A172 (cell line): Measurements from ENCODE around the gene GNB5. TPM values are rescaled to one million over a fixed set of nuclear protein-coding genes. Genes with fewer than 3 reads are reported as not detected.
"Not testable (repeated sequence)": the region's sequence is repeated elsewhere in the genome, so short reads cannot be mapped to it uniquely, and the experiment has no call there.

Experiments used
- DNase-seq: peaks from one replicate; pipeline ENCODE4 v3.0.0-alpha.2; 2015; ENCODE audit warnings: low spot score
- total RNA-seq: library from RNA; depleted of rRNA; stranded (reverse); fragments of >200 nt; shearing (Covaris generic); gene quantifications from 2 replicates; pipeline ENCODE4 v1.2.3, GENCODE V29; 2014

The GNB5 gene
- total RNA-seq, 1 experiment from 2014 or later, result 39.8 TPM

DNA sequence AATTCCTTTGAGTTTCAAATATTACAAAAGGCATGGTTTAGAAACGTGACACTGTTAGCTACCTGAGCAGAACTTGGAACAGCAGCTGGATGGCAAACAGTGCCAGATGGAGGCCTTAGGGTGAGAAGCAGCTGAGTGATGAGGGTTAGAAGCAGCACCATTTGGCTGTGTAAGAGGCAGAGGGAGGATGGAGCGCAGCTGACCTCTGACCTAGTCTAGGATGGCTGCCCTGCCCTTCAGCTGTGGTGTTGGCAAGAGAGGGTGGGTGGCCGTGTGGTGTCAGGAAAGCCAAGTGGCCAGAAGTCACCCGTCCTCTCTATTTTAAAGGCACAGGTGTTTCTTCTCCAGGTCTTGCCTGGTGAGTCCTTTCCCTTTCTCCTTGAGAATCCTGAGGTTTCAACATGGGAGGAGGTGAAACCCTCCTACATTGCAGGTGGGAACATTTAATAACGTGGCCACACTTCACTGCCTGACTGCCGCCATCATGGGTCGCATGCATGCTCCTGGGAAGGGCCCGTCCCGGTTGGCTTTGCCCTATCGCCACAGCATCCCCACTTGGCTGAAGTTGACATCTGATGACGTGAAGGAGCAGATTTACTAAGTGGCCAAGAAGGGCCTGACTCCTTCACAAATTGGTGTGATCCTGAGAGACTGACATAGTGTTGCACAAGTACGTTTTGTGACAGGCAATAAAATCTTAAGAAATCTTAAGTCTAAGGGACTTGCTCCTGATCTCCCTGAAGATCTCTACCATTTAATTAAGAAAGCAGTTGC, 96.2 kb downstream of the GNB5 start:
- DNase-seq, result no peak

GRCh38 chr15:52093539-52094510, 97.4 kb downstream of the GNB5 start:
- peak; percentile 94 for DNase-seq

DNA sequence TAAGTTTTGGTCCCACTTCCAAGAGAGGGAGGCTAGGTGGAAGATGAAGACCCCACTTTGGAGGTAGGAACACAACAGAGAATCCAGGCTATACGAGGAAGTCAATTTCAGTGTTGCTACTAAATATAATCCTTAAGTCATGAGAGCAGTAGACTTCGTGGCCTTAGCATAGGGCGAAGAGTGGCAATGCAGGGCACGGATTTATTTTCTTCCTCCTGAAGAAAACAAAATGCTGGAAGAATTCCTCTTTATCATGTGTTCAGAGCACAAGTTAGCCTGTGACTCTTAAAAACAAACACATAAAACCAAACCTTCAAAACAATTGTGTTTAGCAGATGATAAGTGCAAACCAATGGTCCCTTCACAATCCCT, 98.0 kb downstream of the GNB5 start:
- DNase-seq, result no peak

DNA sequence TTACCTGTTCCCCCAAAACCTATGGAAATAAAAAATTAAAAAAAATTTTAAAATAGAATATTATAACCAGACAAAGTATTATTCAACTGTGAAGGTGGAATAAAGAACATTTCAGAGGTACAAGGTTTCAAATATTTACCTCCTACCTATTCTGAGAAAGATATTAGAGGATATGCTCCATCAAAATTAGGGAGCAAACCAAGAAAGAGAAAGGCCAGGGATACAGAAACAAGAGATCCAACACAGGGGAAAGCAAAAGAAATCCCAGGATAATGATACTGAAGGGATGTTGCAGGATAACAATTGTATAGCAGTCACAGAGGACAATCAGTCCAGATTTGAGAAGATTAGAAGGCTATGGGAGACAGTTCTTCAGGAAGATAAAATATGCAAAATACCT, 101.0 kb downstream of the GNB5 start:
- no peak for DNase-seq

DNA sequence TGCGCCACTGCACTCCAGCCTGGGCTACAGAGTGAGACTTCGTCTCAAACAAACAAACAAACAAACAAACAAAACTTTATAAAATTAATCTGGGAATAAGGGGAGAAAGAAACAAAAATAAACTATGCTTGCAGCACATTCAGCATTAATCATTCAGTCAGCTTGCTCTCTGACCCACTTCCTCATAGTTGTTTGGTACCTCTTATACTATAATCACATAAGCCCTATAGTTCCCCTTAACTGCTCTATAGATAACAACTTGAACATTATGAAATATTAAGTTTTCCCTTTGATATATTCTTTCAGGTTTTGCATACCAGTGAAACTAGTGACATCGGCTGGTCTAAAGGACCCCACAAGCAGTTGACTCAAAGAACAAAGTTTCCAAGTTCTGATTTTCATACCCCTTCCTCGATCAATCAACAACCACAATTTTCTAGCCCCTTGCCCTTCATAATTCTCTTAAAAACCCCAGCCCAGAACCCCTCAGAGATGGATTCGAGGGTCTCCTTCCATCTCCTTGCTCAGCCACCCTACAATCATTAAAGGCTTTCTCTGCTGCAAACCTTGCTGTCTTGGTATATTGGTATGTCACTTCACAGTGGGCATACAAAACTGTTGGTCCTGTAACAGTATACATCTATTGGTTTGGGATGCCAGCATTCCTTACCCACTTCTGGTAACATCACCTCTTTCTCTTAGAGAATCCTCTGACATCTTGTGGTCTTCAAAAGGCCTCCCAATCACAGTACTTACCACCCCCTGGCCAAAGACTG, 105.0 kb downstream of the GNB5 start:
- DNase-seq, result no peak

DNA sequence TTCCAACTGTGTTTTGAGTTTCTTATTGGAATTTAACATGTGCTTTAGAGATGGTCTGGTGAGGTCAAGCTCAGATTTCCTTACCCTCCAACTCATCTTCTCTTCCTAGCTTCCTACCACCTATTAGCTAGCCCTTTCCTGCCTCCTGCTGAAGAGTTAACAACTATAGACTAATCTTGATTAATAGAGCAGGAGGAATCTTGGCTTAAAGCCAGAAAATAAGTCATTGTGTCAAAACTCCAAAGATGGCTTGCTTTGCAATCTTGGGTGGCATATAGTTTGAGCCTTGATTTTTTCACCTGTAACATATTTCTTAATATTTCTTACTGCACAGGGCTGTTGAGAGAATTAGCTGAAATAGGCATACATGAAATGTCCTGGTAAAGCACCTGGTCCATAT, 105.9 kb downstream of the GNB5 start:
- DNase-seq, result no peak

GRCh38 chr15:52083603-52084002, 107.6 kb downstream of the GNB5 start:
- no peak for DNase-seq

GRCh38 chr15:52083037-52083359, 108.2 kb downstream of the GNB5 start:
- DNase-seq, result not testable (repeated sequence)

GRCh38 chr15:52082197-52083036, 108.8 kb downstream of the GNB5 start:
- no peak for DNase-seq

DNA sequence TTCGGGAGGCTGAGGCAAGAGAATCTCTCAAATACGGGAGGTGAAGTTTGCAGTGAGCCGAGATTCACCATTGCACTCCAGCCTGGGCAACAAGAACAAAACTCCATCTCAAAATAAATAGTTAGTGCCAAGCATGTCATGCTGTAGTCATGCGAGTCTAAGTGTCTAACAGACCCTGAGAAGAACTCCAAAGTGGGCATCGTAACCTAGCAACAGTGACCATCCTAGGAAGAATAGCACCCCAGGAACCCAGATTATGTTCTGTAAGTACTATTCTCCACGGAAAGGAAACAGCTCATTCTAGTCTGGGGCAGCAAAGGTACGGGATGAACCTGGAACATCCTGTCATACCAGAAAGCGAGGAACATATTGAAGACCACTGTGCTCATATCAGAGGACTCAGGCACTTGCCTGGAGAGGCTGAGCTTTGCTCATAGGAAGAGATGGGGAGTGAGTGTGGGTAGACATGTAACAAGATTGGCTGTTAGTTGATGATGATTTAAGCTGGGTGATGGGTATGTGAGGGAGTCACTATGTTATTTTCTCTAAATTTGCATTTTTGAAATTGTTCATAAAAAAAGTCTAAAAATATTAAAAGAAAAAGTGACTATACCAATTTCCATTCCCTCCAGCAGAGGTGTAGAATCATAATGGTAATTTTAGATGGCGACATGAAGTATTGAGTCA, 110.3 kb downstream of the GNB5 start:
- no peak for DNase-seq

DNA sequence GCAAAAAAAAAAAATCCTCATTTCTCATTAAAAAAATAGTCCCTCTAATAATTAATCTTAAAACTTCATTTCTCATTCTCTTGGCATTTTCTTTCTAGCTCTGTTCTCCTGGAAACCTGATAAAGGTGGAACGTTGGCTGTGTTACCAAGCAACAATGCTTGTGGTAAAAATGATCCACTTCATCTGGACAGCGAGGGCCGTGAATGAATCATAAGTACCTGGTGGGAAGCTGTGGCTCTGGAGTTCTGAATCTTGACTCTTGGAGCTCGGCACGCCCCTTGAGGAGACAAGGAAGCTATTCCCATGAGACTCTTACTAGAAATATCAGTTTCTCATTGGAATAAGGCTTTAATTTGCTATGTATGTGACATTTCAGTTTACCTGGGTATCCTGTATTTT, 111.2 kb downstream of the GNB5 start:
- DNase-seq, result peak; percentile 55

- DNase-seq, result peak; percentile 30
Measured at GRCh38 chr15:52078876-52079700, 112.1 kb downstream of the GNB5 start.

GRCh38 chr15:52078197-52078875, 112.9 kb downstream of the GNB5 start:
- DNase-seq, result no peak

- peak; percentile 74 for DNase-seq
Measured at GRCh38 chr15:52076889-52077781, 114.1 kb downstream of the GNB5 start.

- no peak for DNase-seq
Measured at GRCh38 chr15:52071570-52071969, 119.6 kb downstream of the GNB5 start.

DNA sequence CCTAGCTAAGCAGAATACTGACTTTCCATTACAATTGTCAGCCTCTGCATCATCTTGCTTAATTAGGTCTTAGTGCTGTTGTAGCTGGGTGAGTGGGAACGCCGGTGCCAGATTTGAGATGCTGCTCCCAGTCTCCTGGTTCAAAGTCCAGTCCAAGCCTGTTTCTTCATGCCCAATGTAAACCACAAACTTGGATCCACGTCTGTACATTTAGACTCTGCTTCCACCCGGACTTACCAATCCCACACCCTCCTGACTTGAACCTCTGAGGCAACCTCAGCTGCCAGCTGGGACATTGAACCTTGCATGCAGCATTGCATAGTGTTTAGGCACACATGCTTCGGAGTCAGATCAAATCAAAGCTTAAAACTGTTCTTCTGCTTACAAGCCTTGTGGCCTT, 121.6 kb downstream of the GNB5 start:
- no peak for DNase-seq

- no peak for DNase-seq
Measured at GRCh38 chr15:52068004-52068615, 123.1 kb downstream of the GNB5 start.

DNA sequence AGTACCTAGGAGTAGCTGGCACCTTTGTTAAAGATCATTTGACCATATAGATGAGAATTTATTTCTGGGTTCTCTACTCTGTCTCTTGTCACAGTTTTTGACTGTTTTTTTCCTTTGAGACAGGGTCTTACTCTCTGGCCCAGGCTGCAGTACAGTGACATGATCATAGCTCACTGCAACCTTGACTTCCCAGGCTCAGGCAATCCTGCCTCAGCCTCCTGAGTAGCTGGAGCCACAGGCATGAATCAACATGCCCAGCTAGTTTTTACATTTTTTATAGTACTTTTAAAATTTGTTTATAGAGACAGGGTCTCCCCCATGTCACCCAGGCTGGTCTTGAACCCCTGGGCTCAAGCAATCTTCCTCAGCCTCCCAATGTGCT, 123.7 kb downstream of the GNB5 start:
- DNase-seq, result no peak
